ENCODE results near the gene CNTNAP4. TPM values are rescaled to one million over a fixed set of nuclear protein-coding genes. Genes with fewer than 3 reads are reported as not detected.

Gene CNTNAP4
- total RNA-seq, 4 donors from 2014 or later: 0.09 TPM; not detected in 3

DNA sequence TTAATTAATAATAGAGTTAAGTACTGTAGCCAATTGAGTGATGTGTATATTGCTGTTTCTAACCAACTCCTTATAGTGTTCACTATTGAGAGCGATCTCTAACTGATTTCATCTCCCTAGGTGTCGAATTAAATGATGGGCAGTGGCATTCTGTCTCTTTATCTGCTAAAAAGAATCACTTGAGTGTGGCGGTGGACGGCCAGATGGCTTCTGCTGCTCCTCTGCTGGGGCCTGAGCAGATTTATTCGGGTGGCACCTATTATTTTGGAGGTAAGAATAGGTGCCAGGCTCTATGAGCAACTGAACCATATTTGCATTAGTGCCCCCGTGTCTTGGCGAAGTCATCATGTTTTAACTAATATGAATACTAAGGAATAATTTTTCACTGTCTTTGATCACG, 184.6 kb downstream of the CNTNAP4 start:
- in situ Hi-C loops (cut with MboI; ENCODE audit: low sequenced_read_pairs in 4 of 4): no loop called here

DNA sequence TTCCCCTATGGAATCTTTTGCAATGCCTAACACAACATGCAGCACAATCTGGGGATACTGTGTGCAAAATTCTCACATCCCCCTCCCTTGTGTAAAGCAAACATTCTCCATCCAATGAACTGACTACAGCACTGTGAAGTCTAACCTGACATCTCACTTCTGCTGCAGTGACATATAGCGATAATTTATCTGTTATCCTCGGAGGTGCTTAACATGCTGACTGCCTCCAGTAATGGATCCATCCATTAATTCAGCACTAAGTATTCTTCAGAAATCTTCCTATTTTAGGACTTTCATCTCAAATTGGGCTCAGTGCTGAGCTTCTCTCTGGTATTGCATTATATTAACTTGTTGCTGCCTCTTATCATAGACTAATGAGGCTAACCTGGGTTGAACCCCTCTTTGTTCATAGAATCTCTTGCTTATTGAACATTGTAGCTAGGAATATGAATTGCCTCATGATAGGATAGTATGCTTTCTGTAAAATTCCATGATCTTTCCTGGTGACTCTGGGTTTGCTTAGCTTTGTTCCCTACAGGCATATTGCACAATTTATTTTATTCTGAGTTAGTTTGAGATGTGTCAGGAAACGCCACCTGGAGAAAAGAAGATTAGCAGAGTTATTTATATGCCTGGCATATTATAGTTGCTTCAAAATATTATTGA, 187.9 kb downstream of the CNTNAP4 start:
- Histone ChIP-seq H3K27me3 (no peaks in the 10 kb centered on the region), H3K36me3 (no peaks in the 10 kb centered on the region), H3K4me3 (no peak overlapping the region), H3K9me3 (no peaks in the 10 kb centered on the region), H3K27ac (no peak overlapping the region), H3K4me1 (no peaks in the 10 kb centered on the region)
- intact Hi-C loops (cut with DNase I; ENCODE audit: low total_unique reads): no loop called here
- TF ChIP-seq POLR2A (IDR thresholded peaks at IDR 0.05): no peak
- TF ChIP-seq, protein P1, sequence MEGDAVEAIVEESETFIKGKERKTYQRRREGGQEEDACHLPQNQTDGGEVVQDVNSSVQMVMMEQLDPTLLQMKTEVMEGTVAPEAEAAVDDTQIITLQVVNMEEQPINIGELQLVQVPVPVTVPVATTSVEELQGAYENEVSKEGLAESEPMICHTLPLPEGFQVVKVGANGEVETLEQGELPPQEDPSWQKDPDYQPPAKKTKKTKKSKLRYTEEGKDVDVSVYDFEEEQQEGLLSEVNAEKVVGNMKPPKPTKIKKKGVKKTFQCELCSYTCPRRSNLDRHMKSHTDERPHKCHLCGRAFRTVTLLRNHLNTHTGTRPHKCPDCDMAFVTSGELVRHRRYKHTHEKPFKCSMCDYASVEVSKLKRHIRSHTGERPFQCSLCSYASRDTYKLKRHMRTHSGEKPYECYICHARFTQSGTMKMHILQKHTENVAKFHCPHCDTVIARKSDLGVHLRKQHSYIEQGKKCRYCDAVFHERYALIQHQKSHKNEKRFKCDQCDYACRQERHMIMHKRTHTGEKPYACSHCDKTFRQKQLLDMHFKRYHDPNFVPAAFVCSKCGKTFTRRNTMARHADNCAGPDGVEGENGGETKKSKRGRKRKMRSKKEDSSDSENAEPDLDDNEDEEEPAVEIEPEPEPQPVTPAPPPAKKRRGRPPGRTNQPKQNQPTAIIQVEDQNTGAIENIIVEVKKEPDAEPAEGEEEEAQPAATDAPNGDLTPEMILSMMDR (IDR thresholded peaks at IDR 0.05 in 4 of 5, conservative IDR thresholded peaks at IDR 0.05 in 1 of 5): no peak
- in situ Hi-C loops (cut with MboI; ENCODE audit: low sequenced_read_pairs in 4 of 4): no loop called here
- DNase-seq (no peak), ATAC-seq (no peak)

More for the DNA sequence above, 184.6 kb downstream of the CNTNAP4 start:
- intact Hi-C loops (cut with DNase I; ENCODE audit: low total_unique reads): no loop called here
- ATAC-seq (no peak), DNase-seq (no peak)
- no peaks in the 10 kb centered on the region for H3K9me3 ChIP-seq
- H3K27ac ChIP-seq: no peak overlapping the region
- H3K4me3 ChIP-seq: no peak overlapping the region
- no peaks in the 10 kb centered on the region for H3K4me1 ChIP-seq
- no peaks in the 10 kb centered on the region for H3K36me3 ChIP-seq
- no peak for TF ChIP-seq POLR2A (IDR thresholded peaks at IDR 0.05)
- H3K27me3 ChIP-seq: no peaks in the 10 kb centered on the region

DNA sequence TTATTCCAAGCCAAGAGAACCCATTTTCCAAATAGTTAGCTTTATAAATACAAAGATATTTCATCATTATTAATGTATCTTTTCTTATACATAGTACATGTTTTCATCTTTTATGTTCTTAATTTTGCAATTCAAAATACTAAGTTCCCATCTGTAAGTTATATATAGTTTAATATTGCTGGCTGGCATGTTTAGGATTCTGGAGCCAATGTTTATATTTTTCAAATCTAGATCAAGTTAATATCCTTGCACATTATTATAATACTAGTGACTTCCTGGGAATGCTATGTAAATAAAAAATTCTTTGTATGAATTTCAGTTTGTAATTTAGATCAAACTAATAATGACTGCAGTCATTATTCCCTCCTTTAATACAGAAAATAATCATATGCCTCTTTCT, 189.7 kb downstream of the CNTNAP4 start:
- Histone ChIP-seq H3K27me3 (no peaks in the 10 kb centered on the region), H3K27ac (no peak overlapping the region), H3K36me3 (no peaks in the 10 kb centered on the region), H3K4me3 (no peak overlapping the region), H3K4me1 (no peaks in the 10 kb centered on the region), H3K9me3 (no peaks in the 10 kb centered on the region)
- no peak for TF ChIP-seq POLR2A (IDR thresholded peaks at IDR 0.05)
- TF ChIP-seq, protein P1 (IDR thresholded peaks at IDR 0.05 in 4 of 5, conservative IDR thresholded peaks at IDR 0.05 in 1 of 5): no peak
- in situ Hi-C loops (cut with MboI; ENCODE audit: low sequenced_read_pairs in 4 of 4) (no loop called here), intact Hi-C loops (cut with DNase I; ENCODE audit: low total_unique reads) (no loop called here)
- DNase-seq: no peak
- no peak for ATAC-seq

DNA sequence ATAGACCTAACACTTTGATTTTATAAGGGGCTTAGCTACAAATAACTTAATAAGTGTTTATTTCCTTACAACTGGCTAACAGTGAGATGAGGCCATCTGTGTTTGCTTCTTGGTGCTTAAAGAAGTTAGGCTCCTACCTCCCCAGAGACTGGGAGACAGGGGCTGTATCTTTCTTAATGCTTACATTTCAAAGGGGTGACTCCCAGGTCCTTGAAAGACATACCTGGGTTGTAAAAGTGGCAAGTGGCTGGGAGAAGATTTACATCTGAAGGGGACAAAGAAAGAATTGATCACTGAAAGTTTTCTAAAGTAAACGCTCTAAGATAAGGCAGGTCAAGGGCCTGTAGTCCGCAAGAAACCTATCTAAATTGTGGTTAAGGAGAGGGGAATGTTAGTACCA, 196.8 kb downstream of the CNTNAP4 start:
- ATAC-seq (no peak), DNase-seq (no peak)
- Histone ChIP-seq H3K4me1 (no peaks in the 10 kb centered on the region), H3K27ac (no peak overlapping the region), H3K27me3 (no peaks in the 10 kb centered on the region), H3K36me3 (no peaks in the 10 kb centered on the region), H3K4me3 (no peak overlapping the region), H3K9me3 (no peaks in the 10 kb centered on the region)
- in situ Hi-C loops (cut with MboI; ENCODE audit: low sequenced_read_pairs in 4 of 4): no loop called here
- TF ChIP-seq POLR2A (IDR thresholded peaks at IDR 0.05): no peak
- TF ChIP-seq, protein P1 (IDR thresholded peaks at IDR 0.05 in 4 of 5, conservative IDR thresholded peaks at IDR 0.05 in 1 of 5): no peak
- intact Hi-C loops (cut with DNase I; ENCODE audit: low total_unique reads): no loop called here

DNA sequence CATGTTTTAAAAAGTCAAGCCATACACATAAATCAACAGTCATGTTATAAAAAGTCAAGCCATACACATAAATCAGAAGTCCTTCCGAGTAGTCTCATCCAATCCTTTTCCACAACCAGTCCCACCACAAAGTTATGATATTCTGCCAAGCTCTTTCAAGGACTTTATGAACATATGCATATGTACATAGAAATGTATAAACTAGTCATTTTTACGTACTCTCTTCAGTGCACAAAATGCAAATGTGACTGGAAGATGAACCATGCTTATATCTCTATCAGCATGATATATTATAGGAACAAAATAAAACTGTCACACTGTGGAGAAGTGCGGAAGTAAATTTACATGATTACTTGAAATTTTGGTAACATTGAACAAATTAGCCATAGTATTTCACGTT, 200.9 kb downstream of the CNTNAP4 start:
- Histone ChIP-seq H3K4me1 (no peaks in the 10 kb centered on the region), H3K27ac (no peak overlapping the region), H3K4me3 (no peak overlapping the region), H3K36me3 (no peaks in the 10 kb centered on the region), H3K27me3 (no peaks in the 10 kb centered on the region), H3K9me3 (no peaks in the 10 kb centered on the region)
- TF ChIP-seq, protein P1 (IDR thresholded peaks at IDR 0.05 in 4 of 5, conservative IDR thresholded peaks at IDR 0.05 in 1 of 5): no peak
- no peak for TF ChIP-seq POLR2A (IDR thresholded peaks at IDR 0.05)
- DNase-seq (no peak), ATAC-seq (no peak)
- in situ Hi-C loops (cut with MboI; ENCODE audit: low sequenced_read_pairs in 4 of 4) (no loop called here), intact Hi-C loops (cut with DNase I; ENCODE audit: low total_unique reads) (no loop called here)

Measured in gastrocnemius medialis (tissue), 4 donors.